Stomach (tissue), 9 donors: ENCODE results near the gene ANK2. TPM values are rescaled to one million over a fixed set of nuclear protein-coding genes. Genes with fewer than 3 reads are reported as not detected.

Source experiments
- DNase-seq, 2 donors: peaks; one replicate each; pipeline versions ENCODE4 v3.0.0 to v3.0.0-alpha.2; 2013 to 2019
- H3K27ac ChIP-seq, 5 donors: fragments of 200-600 bp in 4 of 5; sonication (generic) in 4 of 5; one replicate each; pipeline ENCODE4 v1.5.1; 2013 to 2019; ENCODE audit warnings: mild to moderate bottlenecking in 1 of 5, moderate library complexity in 1 of 5
- H3K27me3 ChIP-seq, 3 donors: fragments of 200-600 bp; sonication (generic); one replicate each; pipeline ENCODE4 v1.5.1; 2017 to 2019; ENCODE audit warnings: mixed run types in 1 of 3
- H3K36me3 ChIP-seq, 4 donors: fragments of 200-600 bp; sonication (generic); 1 replicate in 3 of 4; 2 replicates in 1 of 4; pipeline ENCODE4 v1.5.1; 2016 to 2019
- H3K4me1 ChIP-seq, 4 donors: fragments of 200-600 bp; sonication (generic); one replicate each; pipeline ENCODE4 v1.5.1; 2016 to 2019
- H3K4me3 ChIP-seq, 4 donors: fragments of 200-600 bp; sonication (generic) in 3 of 4; one replicate each; pipeline ENCODE4 v1.5.1; 2016 to 2019; ENCODE audit warnings: mild to moderate bottlenecking in 1 of 4
- H3K9me3 ChIP-seq, 4 donors: fragments of 200-600 bp; sonication (generic); one replicate each; pipeline ENCODE4 v1.5.1; 2016 to 2019
- EP300 ChIP-seq: sonication (generic); formaldehyde crosslinking; IDR thresholded peaks from one replicate; pipeline ENCODE4 v1.6.1; 2017; ENCODE audit warnings: antibody characterized with exemption
- POLR2A ChIP-seq, 4 donors: fragments of 450-650 bp; IDR thresholded peaks; one replicate each; pipeline ENCODE4 v1.6.1; 2016; ENCODE audit warnings: antibody characterized with exemption in 4 of 4, control low read depth in 2 of 4, mild to moderate bottlenecking in 1 of 4, moderate library complexity in 1 of 4
- POLR2AphosphoS5 ChIP-seq, 3 donors: sonication (generic); formaldehyde crosslinking; IDR thresholded peaks; one replicate each; pipeline ENCODE4 v1.6.1; 2016; ENCODE audit warnings: antibody characterized with exemption in 3 of 3
- WGBS, 5 donors: extraction: QIAGEN DNeasy Blood & Tissue Kit in 3 of 5; methylation state at CpG; one replicate each; pipeline versions ENCODE4 v1.1.5 to v1.1.7; 2013 to 2018; 5-methylcytosine and 5-hydroxymethylcytosine counted together
- intact Hi-C: fragments of 100-400 bp; cut with DNase I; formaldehyde crosslinking; loops from one replicate; pipeline ENCODE4 v1.15.1; 2023; ENCODE audit warnings: low total_unique reads
- polyA plus RNA-seq, 3 donors: library from polyadenylated mRNA; stranded (reverse); fragments of 200-250 nt; gene quantifications; one replicate each; pipeline ENCODE4 v1.2.3, GENCODE V29; 2013
- total RNA-seq, 5 donors: library from RNA; depleted of rRNA; stranded (reverse); fragments of >200 nt; gene quantifications; one replicate each; pipeline versions ENCODE4 v1.1.0 to v1.2.3, GENCODE V29; 2014 to 2016
- TF ChIP-seq, protein P1 (sequence below), 7 experiments: fragments of 450-650 bp in 4 of 7; fragments of 200-600 bp in 3 of 7; sonication (generic) in 3 of 7; IDR thresholded peaks; one replicate each; pipeline ENCODE4 v1.5.1; 2016 to 2019; ENCODE audit warnings: antibody characterized with exemption in 7 of 7, control low read depth in 2 of 7, mild to moderate bottlenecking in 1 of 7
- donor health status: healthy with polysubstance abuse.
- donor health status: Bipolar disorder and iron deficiency.
- donor health status: healthy.

The ANK2 gene
- total and polyA plus RNA-seq, 8 donors = 1.9 to 123 (median 13.8) TPM

DNA sequence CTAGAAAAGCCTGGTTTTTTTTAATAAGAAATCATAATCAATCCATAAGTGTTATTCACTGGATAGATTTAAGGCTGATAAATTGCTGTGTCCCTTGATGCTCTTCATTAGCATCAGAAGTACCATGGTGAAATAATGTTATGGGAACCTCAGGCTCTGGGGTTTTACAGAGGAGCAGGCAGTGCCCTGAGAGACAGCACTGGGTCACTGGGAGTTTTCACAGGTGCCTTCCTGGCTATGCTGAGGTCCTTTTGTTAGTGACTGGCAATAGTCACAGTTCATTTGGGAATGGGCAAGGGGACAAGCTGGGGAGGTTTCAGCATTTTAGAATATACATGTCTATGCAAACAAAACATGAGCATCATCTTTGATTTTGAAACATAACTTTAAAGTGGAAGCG is 38.6 kb downstream of the ANK2 start:
- no peak for DNase-seq
- H3K36me3 ChIP-seq = no peaks in the 10 kb centered on the region
- H3K27ac ChIP-seq = no peak overlapping the region
- no peak overlapping the region for H3K4me3 ChIP-seq
- TF ChIP-seq EP300 = no peak
- TF ChIP-seq, protein P1, sequence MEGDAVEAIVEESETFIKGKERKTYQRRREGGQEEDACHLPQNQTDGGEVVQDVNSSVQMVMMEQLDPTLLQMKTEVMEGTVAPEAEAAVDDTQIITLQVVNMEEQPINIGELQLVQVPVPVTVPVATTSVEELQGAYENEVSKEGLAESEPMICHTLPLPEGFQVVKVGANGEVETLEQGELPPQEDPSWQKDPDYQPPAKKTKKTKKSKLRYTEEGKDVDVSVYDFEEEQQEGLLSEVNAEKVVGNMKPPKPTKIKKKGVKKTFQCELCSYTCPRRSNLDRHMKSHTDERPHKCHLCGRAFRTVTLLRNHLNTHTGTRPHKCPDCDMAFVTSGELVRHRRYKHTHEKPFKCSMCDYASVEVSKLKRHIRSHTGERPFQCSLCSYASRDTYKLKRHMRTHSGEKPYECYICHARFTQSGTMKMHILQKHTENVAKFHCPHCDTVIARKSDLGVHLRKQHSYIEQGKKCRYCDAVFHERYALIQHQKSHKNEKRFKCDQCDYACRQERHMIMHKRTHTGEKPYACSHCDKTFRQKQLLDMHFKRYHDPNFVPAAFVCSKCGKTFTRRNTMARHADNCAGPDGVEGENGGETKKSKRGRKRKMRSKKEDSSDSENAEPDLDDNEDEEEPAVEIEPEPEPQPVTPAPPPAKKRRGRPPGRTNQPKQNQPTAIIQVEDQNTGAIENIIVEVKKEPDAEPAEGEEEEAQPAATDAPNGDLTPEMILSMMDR (IDR thresholded peaks at IDR 0.05) = no peak
- TF ChIP-seq POLR2AphosphoS5 (IDR thresholded peaks at IDR 0.05) = no peak
- no peak for TF ChIP-seq POLR2A (IDR thresholded peaks at IDR 0.05)
- no peaks in the 10 kb centered on the region for H3K27me3 ChIP-seq
- 97 to 100% (median 98%) methylated on average over 1 of the region's 1 CpG for WGBS, 5 donors
- intact Hi-C loops = no loop called here
- no peaks in the 10 kb centered on the region for H3K4me1 ChIP-seq
- H3K9me3 ChIP-seq = no peaks in the 10 kb centered on the region

DNA sequence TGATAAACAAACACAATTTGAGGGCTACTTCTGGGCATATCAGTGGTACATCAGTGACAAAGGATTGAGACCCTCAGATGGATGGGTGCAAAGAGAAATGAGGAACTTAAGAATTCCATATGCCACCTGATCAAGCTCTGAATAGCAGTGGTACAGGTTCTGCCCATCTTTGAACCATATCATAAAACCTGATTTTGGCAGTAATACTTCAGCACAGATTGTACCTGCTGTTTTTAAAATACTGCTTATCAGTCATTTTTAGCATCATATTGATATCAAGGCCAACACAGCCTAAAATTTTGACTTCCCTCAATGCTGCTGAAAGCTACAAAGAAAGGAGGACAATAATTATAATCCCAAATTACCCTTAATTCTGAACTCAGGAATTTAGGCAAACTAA is 41.5 kb downstream of the ANK2 start:
- no peak for DNase-seq
- H3K27me3 ChIP-seq = no peaks in the 10 kb centered on the region
- intact Hi-C loops = no loop called here
- H3K4me3 ChIP-seq = no peak overlapping the region
- H3K27ac ChIP-seq = no peak overlapping the region
- H3K4me1 ChIP-seq = no peaks in the 10 kb centered on the region
- TF ChIP-seq EP300 = no peak
- TF ChIP-seq, protein P1 (IDR thresholded peaks at IDR 0.05) = no peak
- no peak for TF ChIP-seq POLR2A (IDR thresholded peaks at IDR 0.05)
- no peak for TF ChIP-seq POLR2AphosphoS5 (IDR thresholded peaks at IDR 0.05)
- H3K36me3 ChIP-seq = no peaks in the 10 kb centered on the region
- no peaks in the 10 kb centered on the region for H3K9me3 ChIP-seq

DNA sequence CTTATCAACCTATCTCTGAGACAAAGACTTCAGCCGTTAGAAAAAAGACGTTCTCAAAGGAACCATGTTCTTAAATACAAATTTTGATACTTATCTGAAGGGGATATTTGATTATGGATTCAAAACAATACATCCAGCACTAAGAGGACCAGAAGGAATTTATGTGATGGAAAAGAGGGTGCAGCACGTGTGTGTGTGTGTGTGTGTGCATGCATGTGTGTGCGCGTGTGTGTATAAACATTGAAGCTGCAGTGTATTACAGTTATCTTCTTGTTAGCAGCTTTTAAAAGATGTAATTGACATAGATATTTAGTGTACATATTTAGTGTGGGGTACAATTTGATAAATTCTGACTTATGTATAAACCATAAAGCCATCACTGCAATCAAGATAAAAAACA is 44.9 kb downstream of the ANK2 start:
- TF ChIP-seq, protein P1 (IDR thresholded peaks at IDR 0.05) = no peak
- TF ChIP-seq POLR2A (IDR thresholded peaks at IDR 0.05) (no peak), POLR2AphosphoS5 (IDR thresholded peaks at IDR 0.05) (no peak), EP300 (no peak)
- WGBS, 5 donors = 35 to 53% (median 44%) methylated on average over 5 of the region's 5 CpGs
- H3K36me3 ChIP-seq = no peaks in the 10 kb centered on the region
- intact Hi-C loops = no loop called here
- H3K4me1 ChIP-seq = no peaks in the 10 kb centered on the region
- no peak for DNase-seq
- no peak overlapping the region for H3K27ac ChIP-seq
- no peak overlapping the region for H3K4me3 ChIP-seq
- H3K9me3 ChIP-seq = no peaks in the 10 kb centered on the region
- H3K27me3 ChIP-seq = no peaks in the 10 kb centered on the region

DNA sequence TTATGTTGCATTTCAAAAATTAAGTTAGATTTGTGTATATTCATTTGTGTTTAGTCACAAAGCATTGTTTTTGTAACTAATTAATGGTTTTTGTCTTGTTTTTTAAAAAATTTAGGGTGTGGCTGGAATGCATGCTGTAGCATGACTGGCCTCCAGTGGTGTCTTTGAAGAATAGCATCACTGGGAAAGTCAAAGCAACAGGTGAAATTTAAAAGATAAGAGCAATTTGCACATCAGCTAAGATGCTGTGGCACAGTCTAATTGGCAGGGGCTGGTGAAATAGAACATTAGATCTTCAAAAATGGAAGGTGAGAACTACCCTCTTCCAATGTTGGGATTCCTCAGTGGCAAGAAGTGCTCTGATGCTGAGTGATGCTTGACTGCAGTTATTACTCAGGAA is 45.3 kb downstream of the ANK2 start:
- Histone ChIP-seq H3K36me3 (no peaks in the 10 kb centered on the region), H3K4me3 (no peak overlapping the region), H3K27me3 (no peaks in the 10 kb centered on the region), H3K4me1 (no peaks in the 10 kb centered on the region), H3K9me3 (no peaks in the 10 kb centered on the region), H3K27ac (no peak overlapping the region)
- peak in 1 of 2 donors; percentile 36 for DNase-seq
- intact Hi-C loops = no loop called here
- TF ChIP-seq POLR2A (IDR thresholded peaks at IDR 0.05) = no peak
- no peak for TF ChIP-seq EP300
- TF ChIP-seq, protein P1 (IDR thresholded peaks at IDR 0.05) = peak in 1 of 7 experiments; percentile 29
- no peak for TF ChIP-seq POLR2AphosphoS5 (IDR thresholded peaks at IDR 0.05)
